RCC 7860 (cell line): ENCODE results near the gene FUBP1.
"Not testable (repeated sequence)": the region's sequence is repeated elsewhere in the genome, so short reads cannot be mapped to it uniquely, and the experiment has no call there.

Experiments
- DNase-seq: peaks from one replicate; pipeline ENCODE4 v3.0.0-alpha.2; 2015; ENCODE audit warnings: low spot score
- FAIRE-seq: peaks from 2 replicates; lab custom pipeline; 2012; peaks lifted over from hg19 to GRCh38; lab: Jason Lieb, UNC

FUBP1 gene

GRCh38 chr1:77989744-77990143, 10.9 kb upstream of the FUBP1 start:
- DNase-seq (no peak), FAIRE-seq (no peak)

- FAIRE-seq: no peak
- no peak for DNase-seq
Measured at GRCh38 chr1:77987919-77988318, 9.0 kb upstream of the FUBP1 start.

- FAIRE-seq (no peak), DNase-seq (no peak)
Measured at GRCh38 chr1:77986810-77987209, 7.9 kb upstream of the FUBP1 start.

- no peak for DNase-seq
- no peak for FAIRE-seq
Measured at GRCh38 chr1:77984629-77985028, 5.8 kb upstream of the FUBP1 start.

- no peak for FAIRE-seq
- no peak for DNase-seq
Measured at GRCh38 chr1:77983997-77984355, 5.1 kb upstream of the FUBP1 start.

GRCh38 chr1:77983352-77983996, 4.6 kb upstream of the FUBP1 start:
- not testable (repeated sequence) for DNase-seq
- peak; percentile 31 for FAIRE-seq

GRCh38 chr1:77978293-77978968, 441 bp downstream of the FUBP1 start:
- DNase-seq (peak; percentile 81), FAIRE-seq (peak; percentile 64)

GRCh38 chr1:77977989-77978292, 931 bp downstream of the FUBP1 start:
- DNase-seq (no peak), FAIRE-seq (no peak)

GRCh38 chr1:77976433-77977076, 2.3 kb downstream of the FUBP1 start:
- no peak for FAIRE-seq
- no peak for DNase-seq

GRCh38 chr1:77975907-77976306, 3.0 kb downstream of the FUBP1 start:
- DNase-seq: no peak
- no peak for FAIRE-seq

GRCh38 chr1:77975386-77975785, 3.5 kb downstream of the FUBP1 start:
- DNase-seq (peak; percentile 33), FAIRE-seq (peak; percentile 76)

- FAIRE-seq (no peak), DNase-seq (no peak)
Measured at GRCh38 chr1:77972080-77972479, 6.8 kb downstream of the FUBP1 start.

GRCh38 chr1:77970192-77970591, 8.7 kb downstream of the FUBP1 start:
- no peak for FAIRE-seq
- no peak for DNase-seq

GRCh38 chr1:77966291-77966690, 12.6 kb downstream of the FUBP1 start:
- FAIRE-seq: no peak
- DNase-seq: no peak

- FAIRE-seq (peak; percentile 78), DNase-seq (peak; percentile 26)
Measured at GRCh38 chr1:77961392-77961791, 17.5 kb downstream of the FUBP1 start.

GRCh38 chr1:77958850-77959249, 20.0 kb downstream of the FUBP1 start:
- DNase-seq (no peak), FAIRE-seq (no peak)

GRCh38 chr1:77958391-77958790, 20.5 kb downstream of the FUBP1 start:
- FAIRE-seq (no peak), DNase-seq (no peak)

GRCh38 chr1:77956464-77956863, 22.4 kb downstream of the FUBP1 start:
- DNase-seq (no peak), FAIRE-seq (no peak)

- FAIRE-seq: no peak
- no peak for DNase-seq
Measured at GRCh38 chr1:77955709-77956108, 23.2 kb downstream of the FUBP1 start.

GRCh38 chr1:77954521-77954920, 24.4 kb downstream of the FUBP1 start:
- FAIRE-seq (no peak), DNase-seq (no peak)

GRCh38 chr1:77953907-77954306, 25.0 kb downstream of the FUBP1 start:
- FAIRE-seq (no peak), DNase-seq (no peak)

- DNase-seq (no peak), FAIRE-seq (no peak)
Measured at GRCh38 chr1:77951328-77951727, 27.5 kb downstream of the FUBP1 start.
